Bronchial epithelial cell (primary cell): ENCODE measurements around the gene IKZF1. TPM values are rescaled to one million over a fixed set of nuclear protein-coding genes. Genes with fewer than 3 reads are reported as not detected.

Source experiments
- DNase-seq: peaks from one replicate; pipeline ENCODE4 v3.0.0-alpha.2; 2010; ENCODE audit warnings: low read depth
- FAIRE-seq: peaks from 2 replicates; lab custom pipeline; 2011; peaks lifted over from hg19 to GRCh38; lab: Jason Lieb, UNC
- H3K27me3 ChIP-seq: 2 replicates; pipeline ENCODE4 v1.5.1; 2011; ENCODE audit warnings: low read length; ENCODE audit not compliant: control insufficient read depth, insufficient read depth
- H3K36me3 ChIP-seq: 2 replicates; pipeline ENCODE4 v1.5.1; 2011; ENCODE audit warnings: low read length; ENCODE audit not compliant: control insufficient read depth, insufficient read depth
- H3K4me3 ChIP-seq: 2 replicates; pipeline ENCODE4 v1.5.1; 2011; ENCODE audit warnings: mild to moderate bottlenecking, low read depth, low read length, control low read depth
- CTCF ChIP-seq: IDR thresholded peaks from 2 replicates; pipeline ENCODE4 v1.5.1; 2011; ENCODE audit warnings: mild to moderate bottlenecking, moderate library complexity, low read length, control low read depth, inconsistent platforms; ENCODE audit not compliant: insufficient read depth, severe bottlenecking
- total RNA-seq: library from RNA; depleted of rRNA; stranded (reverse); fragments of >200 nt; gene quantifications from 2 replicates; pipeline ENCODE4 v1.2.1, GENCODE V29; 2014

Gene IKZF1
- total RNA-seq, 1 donor from 2014 or later: not detected

GRCh38 chr7:50397971-50398324 is 93.4 kb downstream of the IKZF1 start:
- Histone ChIP-seq H3K36me3 (no peaks in the 10 kb centered on the region), H3K27me3 (peaks cover 7% of the 10 kb centered on the region), H3K4me3 (no peak overlapping the region)
- FAIRE-seq (no peak), DNase-seq (no peak)
- TF ChIP-seq CTCF: no peak

GRCh38 chr7:50399206-50399605 is 94.7 kb downstream of the IKZF1 start:
- FAIRE-seq: no peak
- DNase-seq: no peak
- no peak for TF ChIP-seq CTCF
- peaks cover 7% of the 10 kb centered on the region for H3K27me3 ChIP-seq
- no peaks in the 10 kb centered on the region for H3K36me3 ChIP-seq
- no peak overlapping the region for H3K4me3 ChIP-seq

GRCh38 chr7:50399635-50400034 is 95.1 kb downstream of the IKZF1 start:
- Histone ChIP-seq H3K27me3 (peaks cover 7% of the 10 kb centered on the region), H3K36me3 (no peaks in the 10 kb centered on the region), H3K4me3 (no peak overlapping the region)
- DNase-seq (no peak), FAIRE-seq (no peak)
- no peak for TF ChIP-seq CTCF

GRCh38 chr7:50400114-50400513 is 95.6 kb downstream of the IKZF1 start:
- no peak overlapping the region for H3K4me3 ChIP-seq
- no peak for DNase-seq
- FAIRE-seq: no peak
- no peak for TF ChIP-seq CTCF
- no peaks in the 10 kb centered on the region for H3K36me3 ChIP-seq
- H3K27me3 ChIP-seq: peaks cover 7% of the 10 kb centered on the region

- no peak for TF ChIP-seq CTCF
- H3K4me3 ChIP-seq: no peak overlapping the region
- peaks cover 3% of the 10 kb centered on the region for H3K27me3 ChIP-seq
- no peak for DNase-seq
- H3K36me3 ChIP-seq: no peaks in the 10 kb centered on the region
- FAIRE-seq: no peak
Observed at GRCh38 chr7:50404392-50404791, 99.9 kb downstream of the IKZF1 start.

- FAIRE-seq: no peak
- H3K36me3 ChIP-seq: no peaks in the 10 kb centered on the region
- H3K27me3 ChIP-seq: no peaks in the 10 kb centered on the region
- TF ChIP-seq CTCF: no peak
- no peak for DNase-seq
- no peak overlapping the region for H3K4me3 ChIP-seq
Observed at GRCh38 chr7:50405221-50405620, 100.7 kb downstream of the IKZF1 start.
